Stimulated activated CD8-positive, alpha-beta memory T cell treated with anti-CD3 and anti-CD28 coated beads, Interleukin-15, amount 100 ng/mL, for 48 hours (primary cell): ENCODE results near the gene TSPAN15.

ENCODE experiments used
- DNase-seq, 2 donors: peaks; one replicate each; pipeline ENCODE4 v3.0.0-alpha.2; 2020; ENCODE audit warnings: low read depth in 2 of 2

Gene TSPAN15

DNA sequence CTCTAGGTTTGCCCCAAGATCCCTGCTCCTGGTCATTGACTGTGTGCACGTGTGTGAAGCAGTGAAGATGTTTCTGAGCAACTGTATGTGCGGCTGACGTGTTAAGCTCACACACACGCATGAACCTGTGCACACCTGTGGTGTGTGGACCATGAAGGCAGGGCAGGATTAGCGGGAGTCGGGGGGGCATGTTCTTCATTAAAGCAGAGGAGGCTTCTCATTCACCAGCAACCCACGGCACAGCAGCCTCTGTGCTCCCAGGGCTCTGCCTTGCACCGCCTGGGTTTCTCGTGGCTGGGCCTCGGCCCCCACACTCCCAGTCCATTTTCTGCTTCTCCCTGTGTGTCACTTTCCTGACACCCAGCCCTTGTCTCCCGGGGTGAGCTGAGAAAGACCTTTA lies 33.7 kb upstream of the TSPAN15 start:
- no peak for DNase-seq

- no peak for DNase-seq
These were observed 33.1 kb upstream of the TSPAN15 start for GRCh38 chr10:69418052-69418752.

DNA sequence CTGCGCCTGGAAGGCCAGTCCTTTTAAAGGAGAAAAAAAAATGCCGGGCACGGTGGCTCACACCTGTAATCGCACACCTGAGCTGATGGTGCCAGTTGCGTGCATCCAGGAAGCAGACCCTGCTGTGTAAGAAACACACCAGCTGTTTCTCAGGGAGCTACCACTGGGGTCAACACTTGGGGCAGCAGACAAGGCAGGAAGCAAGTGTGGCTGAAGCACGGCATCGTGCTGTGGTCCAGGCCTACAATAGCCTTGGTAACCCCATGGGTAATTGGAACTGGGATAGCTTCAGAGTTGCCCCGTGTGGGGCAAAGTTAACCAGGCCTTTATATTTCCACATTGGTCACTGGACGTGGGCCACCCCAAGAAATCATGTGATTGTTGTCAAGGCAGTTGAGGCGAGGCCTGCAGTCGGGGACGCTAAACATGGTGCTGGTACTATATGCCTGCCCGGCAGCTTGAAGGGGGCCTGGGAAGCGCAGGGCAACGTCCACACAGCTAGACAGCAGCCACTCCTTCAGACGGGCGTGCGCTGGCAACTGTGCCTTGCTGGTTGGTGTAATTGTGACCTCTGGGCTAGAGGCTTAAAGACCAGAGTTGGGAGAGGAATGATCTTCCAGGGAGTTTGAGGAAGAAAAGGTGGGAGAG lies 32.0 kb upstream of the TSPAN15 start:
- DNase-seq, result no peak

GRCh38 chr10:69419744-69420126 lies 31.5 kb upstream of the TSPAN15 start:
- no peak for DNase-seq

GRCh38 chr10:69421611-69422308 lies 29.5 kb upstream of the TSPAN15 start:
- DNase-seq, result no peak

GRCh38 chr10:69422676-69423075 lies 28.6 kb upstream of the TSPAN15 start:
- DNase-seq, result no peak

GRCh38 chr10:69425041-69425440 lies 26.2 kb upstream of the TSPAN15 start:
- no peak for DNase-seq

GRCh38 chr10:69425511-69426298 lies 25.6 kb upstream of the TSPAN15 start:
- no peak for DNase-seq

GRCh38 chr10:69426376-69426727 lies 24.9 kb upstream of the TSPAN15 start:
- DNase-seq, result no peak

GRCh38 chr10:69428165-69428564 lies 23.1 kb upstream of the TSPAN15 start:
- no peak for DNase-seq

GRCh38 chr10:69434169-69434568 lies 17.1 kb upstream of the TSPAN15 start:
- DNase-seq, result no peak

DNA sequence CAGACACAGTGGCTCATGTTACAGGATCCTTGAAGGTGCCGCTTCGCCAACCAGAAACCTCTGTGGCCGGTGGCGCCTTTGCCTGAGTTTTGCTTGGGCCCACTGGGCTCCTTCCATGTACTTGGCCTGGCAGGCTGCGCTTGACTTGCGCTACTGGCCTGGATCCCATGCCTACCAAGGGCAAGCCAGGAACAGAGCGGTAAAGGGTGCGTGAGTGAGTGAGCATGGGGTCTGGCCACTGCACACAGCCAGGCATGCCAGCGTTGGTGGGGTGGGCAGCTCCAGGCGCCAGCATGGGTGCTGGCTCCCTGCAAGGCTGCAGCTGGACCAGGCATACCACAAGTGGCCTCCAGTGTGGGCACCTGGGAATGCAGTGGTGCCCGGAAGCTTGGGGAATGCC lies 16.3 kb upstream of the TSPAN15 start:
- no peak for DNase-seq

DNA sequence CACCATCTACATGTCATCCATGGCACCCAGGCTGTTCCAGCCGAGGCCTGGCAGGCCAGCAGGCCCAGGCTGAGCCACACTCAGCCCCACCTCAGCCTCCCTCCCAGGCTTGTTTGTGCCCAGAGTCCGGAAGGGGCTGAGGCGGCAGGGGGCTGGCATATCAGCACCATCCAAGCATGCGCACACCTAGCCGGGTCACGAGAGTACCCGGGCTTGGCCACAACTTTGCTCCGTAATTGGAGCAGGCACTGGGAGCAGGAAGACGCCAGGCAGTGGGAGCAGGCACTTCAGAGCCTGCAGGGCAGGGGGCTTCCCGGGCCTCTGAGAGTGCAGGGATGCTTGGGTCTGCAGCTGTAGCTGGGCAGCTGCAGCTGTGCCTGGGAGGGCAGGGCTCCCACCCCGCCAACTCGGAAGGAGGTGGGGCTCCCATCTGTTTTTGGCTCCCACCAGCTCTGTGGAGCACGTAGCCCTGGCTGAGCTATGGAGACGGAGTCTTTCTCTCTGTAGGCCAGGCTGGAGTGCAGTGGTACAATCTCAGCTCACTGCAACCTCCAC lies 15.2 kb upstream of the TSPAN15 start:
- DNase-seq, result no peak

DNA sequence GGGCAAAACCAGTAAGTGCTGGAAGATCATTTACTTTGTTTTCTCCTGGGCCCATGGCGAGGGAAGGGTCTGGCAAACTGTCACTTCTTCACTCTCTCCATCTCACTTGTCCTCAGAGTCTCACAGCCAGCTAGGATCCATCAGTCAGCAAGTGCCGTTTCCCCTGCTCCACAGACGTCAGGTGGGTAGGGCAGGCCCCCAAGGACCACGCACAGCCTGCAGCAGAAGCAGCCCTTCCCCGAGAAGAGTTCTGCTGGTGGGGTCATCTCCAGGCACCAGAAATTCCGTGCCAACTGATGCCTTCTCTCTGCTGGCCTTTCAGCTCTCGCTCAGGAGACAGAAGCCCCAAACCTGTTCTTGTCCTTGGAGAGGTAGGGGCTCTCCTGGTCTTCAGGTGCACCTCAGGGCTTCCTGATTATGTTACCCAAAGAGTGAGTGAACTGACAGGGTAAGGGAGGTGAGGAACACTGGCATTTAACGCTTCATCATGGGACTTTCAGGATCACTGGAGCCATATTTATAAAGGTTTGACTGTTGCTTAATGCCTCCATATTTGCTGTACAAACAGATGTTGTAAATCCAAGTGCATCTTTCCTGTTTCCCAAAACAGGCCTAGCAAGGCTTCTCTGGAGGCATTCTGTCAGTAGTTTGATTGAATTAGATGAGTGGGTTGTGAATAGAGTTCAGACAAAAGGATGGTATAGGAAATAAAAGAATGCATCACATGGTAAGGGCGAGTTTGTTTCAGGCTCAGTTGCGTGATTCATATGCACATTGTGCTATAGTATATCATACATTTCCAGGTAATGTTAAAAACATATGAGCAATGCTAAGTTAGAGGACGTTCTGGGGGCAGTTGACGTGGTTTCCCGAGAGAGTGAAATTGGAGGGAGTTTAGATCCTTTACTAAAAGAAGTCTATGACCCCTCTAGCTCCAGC lies 13.7 kb upstream of the TSPAN15 start:
- DNase-seq, result no peak

DNA sequence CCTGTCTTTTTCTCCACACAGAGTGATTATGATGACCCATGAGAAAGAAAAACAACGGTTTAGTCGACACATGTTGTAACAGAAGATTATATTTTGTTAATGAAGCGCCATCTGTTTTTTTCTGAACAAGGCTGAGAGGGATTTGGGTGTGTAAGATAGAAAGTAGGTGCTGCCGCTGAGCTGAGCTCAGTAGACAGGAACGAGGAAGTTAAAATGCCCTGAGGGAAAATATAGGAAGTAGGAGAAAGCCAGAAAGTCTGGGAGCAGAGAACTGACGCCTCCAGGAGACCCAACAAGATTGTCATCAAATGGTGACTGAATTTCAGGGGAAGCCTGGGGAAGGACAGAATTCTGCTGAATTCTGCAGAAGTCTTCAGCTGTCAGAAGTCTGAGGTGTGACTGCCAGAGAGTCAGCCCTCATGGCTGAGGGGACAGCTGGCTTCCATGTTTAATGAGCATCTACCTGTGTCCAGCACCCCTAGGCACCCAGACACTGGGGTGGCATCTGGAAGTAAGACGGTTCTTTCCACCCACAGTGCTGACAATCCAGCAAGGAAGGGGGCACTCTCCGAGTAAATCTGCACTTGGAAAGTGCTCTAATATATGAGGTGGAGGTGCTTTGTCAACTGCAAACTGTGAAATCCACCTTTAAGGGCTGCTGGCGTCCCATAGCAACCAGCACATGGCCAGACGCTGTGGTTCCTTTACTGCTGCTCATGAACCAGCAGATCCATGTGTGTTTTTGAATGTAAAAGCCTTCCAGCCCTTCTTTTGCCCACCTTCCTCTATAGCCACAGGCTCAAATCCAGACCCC lies 12.5 kb upstream of the TSPAN15 start:
- no peak for DNase-seq

GRCh38 chr10:69439350-69439739 lies 11.9 kb upstream of the TSPAN15 start:
- no peak for DNase-seq

GRCh38 chr10:69439813-69440506 lies 11.3 kb upstream of the TSPAN15 start:
- DNase-seq, result no peak

GRCh38 chr10:69443354-69443753 lies 7.9 kb upstream of the TSPAN15 start:
- DNase-seq, result no peak

DNA sequence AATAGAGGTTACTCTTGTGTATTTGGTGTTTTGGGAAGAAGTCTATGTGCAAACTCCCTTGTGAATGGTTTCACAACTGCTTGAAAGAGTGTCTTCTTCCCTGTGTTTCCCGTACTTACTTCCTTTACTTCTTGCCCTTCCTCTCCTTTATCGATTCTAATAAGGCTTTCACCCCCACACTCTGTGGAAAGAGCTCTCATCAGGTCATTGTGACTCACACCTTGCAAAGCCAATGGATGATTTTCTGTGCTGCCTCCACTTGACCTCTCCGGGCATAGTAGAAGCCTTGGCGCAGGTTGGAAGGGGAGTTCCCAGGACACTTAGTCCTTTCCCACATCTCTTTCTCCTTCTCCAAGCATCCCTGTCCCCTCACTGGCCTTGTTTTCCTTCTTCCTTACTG lies 6.2 kb upstream of the TSPAN15 start:
- DNase-seq, result no peak

GRCh38 chr10:69446229-69446628 lies 5.0 kb upstream of the TSPAN15 start:
- no peak for DNase-seq
